Measurements from ENCODE around the gene LLPH. TPM values are rescaled to one million over a fixed set of nuclear protein-coding genes. Genes with fewer than 3 reads are reported as not detected.

Gene LLPH
- polyA plus RNA-seq, 3 donors: 3.1 to 44.0 (median 33.4) TPM

DNA sequence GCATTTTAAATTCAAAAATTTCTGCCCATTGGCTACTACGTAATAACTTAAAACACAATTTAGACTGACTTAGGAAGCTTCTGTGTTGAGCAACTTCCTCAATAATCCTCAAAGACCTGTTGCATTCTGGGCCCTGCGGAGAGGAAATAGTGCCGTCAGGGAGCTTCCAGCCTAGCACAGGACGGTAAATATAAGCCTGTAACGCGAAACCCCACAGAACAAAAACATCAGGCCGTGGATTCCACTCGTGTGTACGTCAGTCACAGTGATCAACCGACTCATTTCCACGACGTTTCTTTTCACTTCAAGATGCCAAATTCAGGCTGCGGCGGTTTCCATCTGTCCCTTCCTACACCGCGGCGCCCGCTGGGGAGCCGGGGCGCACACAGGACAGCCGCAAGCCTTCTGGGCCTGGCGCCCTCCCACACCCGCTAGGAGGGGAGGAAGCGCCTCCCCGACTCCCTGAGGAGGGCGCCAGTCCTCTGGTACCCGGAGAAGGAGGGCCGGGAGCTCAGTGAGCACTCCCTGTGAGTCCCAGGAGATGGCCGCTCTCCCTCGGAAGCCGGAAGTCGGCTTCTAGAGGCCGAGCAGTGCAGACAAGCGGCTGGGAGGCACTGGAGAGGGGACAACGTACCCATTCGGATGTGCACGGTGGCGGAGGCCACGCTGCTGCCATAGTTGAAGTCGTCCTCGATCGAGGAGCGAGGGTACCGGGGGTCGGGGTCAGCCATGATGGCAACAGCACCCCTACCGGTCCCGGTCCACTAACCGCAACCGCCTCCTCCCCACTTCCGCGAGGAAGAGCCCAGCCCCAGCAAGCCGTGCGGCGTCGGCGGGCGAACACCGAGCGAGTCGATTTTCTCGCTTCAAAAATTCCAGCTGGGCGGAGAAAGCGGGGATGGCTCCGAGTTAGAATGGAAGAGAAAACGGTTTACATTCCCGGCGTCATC lies 38.9 kb upstream of the LLPH start, which contains the start of gene TMBIM4:
TSS of gene TMBIM4 (minus strand) at position 776 of the 950 bp plus-strand sequence. CDS start at position 731, 45 bp downstream.
- TF ChIP-seq, protein P1, sequence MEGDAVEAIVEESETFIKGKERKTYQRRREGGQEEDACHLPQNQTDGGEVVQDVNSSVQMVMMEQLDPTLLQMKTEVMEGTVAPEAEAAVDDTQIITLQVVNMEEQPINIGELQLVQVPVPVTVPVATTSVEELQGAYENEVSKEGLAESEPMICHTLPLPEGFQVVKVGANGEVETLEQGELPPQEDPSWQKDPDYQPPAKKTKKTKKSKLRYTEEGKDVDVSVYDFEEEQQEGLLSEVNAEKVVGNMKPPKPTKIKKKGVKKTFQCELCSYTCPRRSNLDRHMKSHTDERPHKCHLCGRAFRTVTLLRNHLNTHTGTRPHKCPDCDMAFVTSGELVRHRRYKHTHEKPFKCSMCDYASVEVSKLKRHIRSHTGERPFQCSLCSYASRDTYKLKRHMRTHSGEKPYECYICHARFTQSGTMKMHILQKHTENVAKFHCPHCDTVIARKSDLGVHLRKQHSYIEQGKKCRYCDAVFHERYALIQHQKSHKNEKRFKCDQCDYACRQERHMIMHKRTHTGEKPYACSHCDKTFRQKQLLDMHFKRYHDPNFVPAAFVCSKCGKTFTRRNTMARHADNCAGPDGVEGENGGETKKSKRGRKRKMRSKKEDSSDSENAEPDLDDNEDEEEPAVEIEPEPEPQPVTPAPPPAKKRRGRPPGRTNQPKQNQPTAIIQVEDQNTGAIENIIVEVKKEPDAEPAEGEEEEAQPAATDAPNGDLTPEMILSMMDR (IDR thresholded peaks at IDR 0.05): peak; percentile 67
- peaks cover 55% of the 10 kb centered on the region for H3K4me1 Mint-ChIP-seq
- intact Hi-C loops (cut with micrococcal nuclease): loop anchor here (5.0 to 10.0 kb wide), 2 partner anchors 33 to 45 kb away; no protein-coding TSS in a partner anchor
- peak within 1 kb of the TSS; percentile 77 to 100 (median 86) for H3K4me3 ChIP-seq (replicated peaks in 1 of 3; ENCODE audit: low read depth in 2 of 3, low read length in 3 of 3)
- peak within 1 kb of the TSS; percentile 81 for H3K4me2 ChIP-seq (replicated peaks; ENCODE audit: extremely low read depth, low read length, poor library complexity, severe bottlenecking)
- H3K9me3 ChIP-seq (replicated peaks in 1 of 2; ENCODE audit: control insufficient read depth in 1 of 2, insufficient read depth in 1 of 2, low read length in 2 of 2): peaks cover 4 to 7% of the 10 kb centered on the region in 2 donors
- H3K79me2 ChIP-seq (ENCODE audit: insufficient read depth, low read length): peaks cover 60% of the 10 kb centered on the region
- peaks cover 27 to 29% of the 10 kb centered on the region in 2 donors for H3K36me3 Mint-ChIP-seq
- H3K4me3 Mint-ChIP-seq: peak within 1 kb of the TSS; percentile 90 to 97
- peak within 1 kb of the TSS; percentile 60 for H2AFZ ChIP-seq (ENCODE audit: insufficient read depth, low read depth, low read length, poor library complexity, severe bottlenecking)
- peak within 1 kb of the TSS; percentile 99 for H3K27ac ChIP-seq (ENCODE audit: low read depth in 1 of 2, low read length in 2 of 2)
- H3K36me3 ChIP-seq (replicated peaks in 1 of 2; ENCODE audit: control insufficient read depth in 1 of 2, insufficient read depth in 2 of 2, low read length in 2 of 2): peaks cover 4 to 29% of the 10 kb centered on the region in 2 donors
- peaks cover 0 to 2% (median 0%) of the 10 kb centered on the region in 3 donors for H3K27me3 Mint-ChIP-seq (ENCODE audit: low read depth in 3 of 3)
- peaks cover 45 to 68% of the 10 kb centered on the region in 2 donors for H3K4me1 ChIP-seq (ENCODE audit: control insufficient read depth in 1 of 2, insufficient read depth in 2 of 2, low read length in 2 of 2)
- H3K9ac ChIP-seq (ENCODE audit: insufficient read depth, low read length, poor library complexity, severe bottlenecking): peak within 1 kb of the TSS; percentile 99
- H4K20me1 ChIP-seq (ENCODE audit: insufficient read depth, low read length): no peaks in the 10 kb centered on the region
- peaks cover 5 to 13% (median 8%) of the 10 kb centered on the region in 7 donors for H3K9me3 Mint-ChIP-seq
- no peaks in the 10 kb centered on the region for H3K27me3 ChIP-seq (ENCODE audit: control insufficient read depth in 2 of 2, insufficient read depth in 2 of 2, low read length in 2 of 2)
- DNase-seq: peak; percentile 88 to 96 (median 95)
- under 1% methylated on average over 60 of the region's 67 CpGs for WGBS (ENCODE audit: insufficient coverage)
- peak within 1 kb of the TSS; percentile 99 to 100 (median 99) for H3K27ac Mint-ChIP-seq

- Histone ChIP-seq H3K27me3 (ENCODE audit: control insufficient read depth in 2 of 2, insufficient read depth in 2 of 2, low read length in 2 of 2) (no peaks in the 10 kb centered on the region), H3K9me3 (replicated peaks in 1 of 2; ENCODE audit: control insufficient read depth in 1 of 2, insufficient read depth in 1 of 2, low read length in 2 of 2) (peaks cover 4 to 7% of the 10 kb centered on the region in 2 donors), H3K4me1 (ENCODE audit: control insufficient read depth in 1 of 2, insufficient read depth in 2 of 2, low read length in 2 of 2) (peaks cover 43 to 66% of the 10 kb centered on the region in 2 donors), H3K4me3 (replicated peaks in 1 of 3; ENCODE audit: low read depth in 2 of 3, low read length in 3 of 3) (peak overlapping the region; percentile 77 to 100 (median 86)), H4K20me1 (ENCODE audit: insufficient read depth, low read length) (no peaks in the 10 kb centered on the region), H3K9ac (ENCODE audit: insufficient read depth, low read length, poor library complexity, severe bottlenecking) (peak overlapping the region; percentile 99), H3K79me2 (ENCODE audit: insufficient read depth, low read length) (peaks cover 71% of the 10 kb centered on the region), H3K27ac (ENCODE audit: low read depth in 1 of 2, low read length in 2 of 2) (peak overlapping the region; percentile 99), H3K36me3 (replicated peaks in 1 of 2; ENCODE audit: control insufficient read depth in 1 of 2, insufficient read depth in 2 of 2, low read length in 2 of 2) (peaks cover 4 to 29% of the 10 kb centered on the region in 2 donors), H3K4me2 (replicated peaks; ENCODE audit: extremely low read depth, low read length, poor library complexity, severe bottlenecking) (peak overlapping the region; percentile 81), H2AFZ (ENCODE audit: insufficient read depth, low read depth, low read length, poor library complexity, severe bottlenecking) (peak overlapping the region; percentile 60)
- H3K4me1 Mint-ChIP-seq: peaks cover 60% of the 10 kb centered on the region
- WGBS (ENCODE audit: insufficient coverage): 68% methylated on average over 3 of the region's 8 CpGs
- peak overlapping the region; percentile 99 to 100 (median 99) for H3K27ac Mint-ChIP-seq
- TF ChIP-seq, protein P1 (IDR thresholded peaks at IDR 0.05): no peak
- H3K27me3 Mint-ChIP-seq (ENCODE audit: low read depth in 3 of 3): peaks cover 0 to 2% (median 0%) of the 10 kb centered on the region in 3 donors
- intact Hi-C loops (cut with micrococcal nuclease): loop anchor here (5.0 to 10.0 kb wide), 2 partner anchors 34 to 46 kb away; no protein-coding TSS in a partner anchor
- peaks cover 6 to 21% (median 11%) of the 10 kb centered on the region in 7 donors for H3K9me3 Mint-ChIP-seq
- no peak for DNase-seq
- peak overlapping the region; percentile 90 to 97 for H3K4me3 Mint-ChIP-seq
- peaks cover 27 to 32% of the 10 kb centered on the region in 2 donors for H3K36me3 Mint-ChIP-seq
Observed at GRCh38 chr12:66168410-66168809, 37.9 kb upstream of the LLPH start.

Data from CD14-positive monocyte (primary cell).